Tibial nerve (tissue), 4 donors: Measurements from ENCODE around the gene C8G. TPM values are rescaled to one million over a fixed set of nuclear protein-coding genes. Genes with fewer than 3 reads are reported as not detected.

Experiments used
- DNase-seq, 2 donors: peaks; one replicate each; pipeline ENCODE4 v3.0.0-alpha.2; 2019; ENCODE audit warnings: low spot score in 2 of 2
- H3K27ac ChIP-seq, 4 donors: fragments of 200-600 bp; sonication (generic) in 3 of 4; one replicate each; pipeline ENCODE4 v1.5.1; 2017 to 2019; ENCODE audit warnings: mild to moderate bottlenecking in 1 of 4
- H3K27me3 ChIP-seq, 2 donors: fragments of 200-600 bp; sonication (generic) in 1 of 2; one replicate each; pipeline versions ENCODE4 v1.5.1 to v1.6.0; 2017 to 2019
- H3K36me3 ChIP-seq, 3 donors: fragments of 200-600 bp; sonication (generic); one replicate each; pipeline ENCODE4 v1.5.1; 2018 to 2019
- H3K4me1 ChIP-seq, 4 donors: fragments of 200-600 bp; sonication (generic) in 3 of 4; one replicate each; pipeline ENCODE4 v1.5.1; 2017 to 2019
- H3K4me3 ChIP-seq, 4 donors: fragments of 200-600 bp; sonication (generic) in 3 of 4; one replicate each; pipeline ENCODE4 v1.5.1; 2017 to 2019; ENCODE audit warnings: mild to moderate bottlenecking in 1 of 4, moderate library complexity in 1 of 4
- H3K9me3 ChIP-seq, 4 donors: fragments of 200-600 bp; sonication (generic) in 3 of 4; one replicate each; pipeline ENCODE4 v1.5.1; 2017 to 2019
- EP300 ChIP-seq, 2 donors: sonication (generic); formaldehyde crosslinking; IDR thresholded peaks; one replicate each; pipeline ENCODE4 v1.6.1; 2017; ENCODE audit warnings: antibody characterized with exemption in 2 of 2, mild to moderate bottlenecking in 1 of 2
- POLR2A ChIP-seq, 2 donors: fragments of 450-650 bp; IDR thresholded peaks; one replicate each; pipeline ENCODE4 v1.6.1; 2017; ENCODE audit warnings: antibody characterized with exemption in 2 of 2, mild to moderate bottlenecking in 2 of 2, moderate library complexity in 2 of 2
- WGBS, 2 donors: methylation state at CpG; one replicate each; pipeline ENCODE4 v1.1.5; 2018; 5-methylcytosine and 5-hydroxymethylcytosine counted together
- total RNA-seq, 4 donors: library from RNA; depleted of rRNA; stranded (reverse); fragments of >200 nt; gene quantifications; one replicate each; pipeline ENCODE4 v1.1.0, GENCODE V29; 2016
- TF ChIP-seq, protein P1 (sequence below), 5 experiments: fragments of 200-600 bp in 3 of 5; fragments of 450-650 bp in 2 of 5; sonication (generic) in 3 of 5; IDR thresholded peaks; one replicate each; pipeline ENCODE4 v1.5.1; 2016 to 2019; ENCODE audit warnings: antibody characterized with exemption in 5 of 5, mild to moderate bottlenecking in 3 of 5, moderate library complexity in 2 of 5

Gene C8G
- 1 to 10 TPM in 2 of 4 donors, not detected in 2; 3.3 to 5.1 TPM for total RNA-seq

DNA sequence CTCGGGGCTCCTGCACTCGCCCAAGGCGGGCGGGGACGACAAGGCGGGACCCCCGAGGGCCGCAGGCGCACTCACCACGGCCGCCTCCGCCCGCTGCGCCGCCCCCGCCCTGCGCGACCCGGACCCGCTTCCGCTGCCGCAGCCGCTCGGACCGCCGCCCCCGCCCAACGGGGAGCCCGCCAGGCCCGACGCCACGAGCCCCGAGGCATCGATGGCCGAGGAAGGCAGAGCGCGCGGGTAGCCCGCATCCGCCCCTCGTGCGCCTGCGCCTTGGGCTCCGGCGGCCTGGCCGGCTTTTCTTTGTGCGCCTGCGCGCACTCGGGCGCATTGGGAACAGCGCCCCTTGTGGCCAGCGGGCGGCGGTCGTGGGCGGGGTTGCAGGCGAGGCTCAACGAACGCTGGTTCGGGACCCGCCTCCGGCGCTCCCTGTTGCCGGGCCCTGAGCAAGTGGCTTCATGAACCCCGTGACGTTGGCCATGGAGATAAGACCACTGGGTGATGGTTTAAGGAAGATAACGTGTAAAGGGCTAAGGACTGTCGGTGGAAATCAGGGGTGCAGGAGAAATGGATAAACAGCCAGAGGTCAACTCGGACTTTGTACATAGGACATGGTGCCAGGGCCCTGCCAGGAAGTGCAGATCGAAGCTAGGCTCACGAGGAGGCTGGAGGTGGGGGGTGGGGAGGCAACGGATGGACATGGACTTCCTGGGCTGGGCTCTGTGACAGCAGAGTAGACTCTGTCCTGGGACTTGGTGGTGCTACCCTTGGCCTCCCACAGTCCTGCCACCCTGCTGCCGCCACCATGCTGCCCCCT lies at the start of gene C8G, which contains the start of gene FBXW5:
Gene C8G (plus strand): TSS at position 725 of the 814 bp plus-strand sequence. CDS start 78 bp downstream, at position 803.
Gene FBXW5 (minus strand): TSS at position 220 of the 814 bp plus-strand sequence. CDS start 655 bp downstream, outside the sequence.
- H3K27ac ChIP-seq, result peak within 1 kb of the TSS; percentile 78 to 91 (median 86)
- 8 to 11% methylated on average over 32 to 45 of the region's 74 CpGs for WGBS, 2 donors
- peaks cover 4 to 37% (median 29%) of the 10 kb centered on the region in 3 donors for H3K36me3 ChIP-seq
- H3K27me3 ChIP-seq, result no peaks in the 10 kb centered on the region
- peak; percentile 69 to 71 for TF ChIP-seq EP300 (IDR thresholded peaks at IDR 0.05)
- TF ChIP-seq POLR2A (IDR thresholded peaks at IDR 0.05), result peak in 1 of 2 donors; percentile 76
- TF ChIP-seq, protein P1, sequence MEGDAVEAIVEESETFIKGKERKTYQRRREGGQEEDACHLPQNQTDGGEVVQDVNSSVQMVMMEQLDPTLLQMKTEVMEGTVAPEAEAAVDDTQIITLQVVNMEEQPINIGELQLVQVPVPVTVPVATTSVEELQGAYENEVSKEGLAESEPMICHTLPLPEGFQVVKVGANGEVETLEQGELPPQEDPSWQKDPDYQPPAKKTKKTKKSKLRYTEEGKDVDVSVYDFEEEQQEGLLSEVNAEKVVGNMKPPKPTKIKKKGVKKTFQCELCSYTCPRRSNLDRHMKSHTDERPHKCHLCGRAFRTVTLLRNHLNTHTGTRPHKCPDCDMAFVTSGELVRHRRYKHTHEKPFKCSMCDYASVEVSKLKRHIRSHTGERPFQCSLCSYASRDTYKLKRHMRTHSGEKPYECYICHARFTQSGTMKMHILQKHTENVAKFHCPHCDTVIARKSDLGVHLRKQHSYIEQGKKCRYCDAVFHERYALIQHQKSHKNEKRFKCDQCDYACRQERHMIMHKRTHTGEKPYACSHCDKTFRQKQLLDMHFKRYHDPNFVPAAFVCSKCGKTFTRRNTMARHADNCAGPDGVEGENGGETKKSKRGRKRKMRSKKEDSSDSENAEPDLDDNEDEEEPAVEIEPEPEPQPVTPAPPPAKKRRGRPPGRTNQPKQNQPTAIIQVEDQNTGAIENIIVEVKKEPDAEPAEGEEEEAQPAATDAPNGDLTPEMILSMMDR (IDR thresholded peaks at IDR 0.05), result peak; percentile 99 to 100 (median 99)
- peaks cover 0 to 78% (median 41%) of the 10 kb centered on the region in 4 donors for H3K4me1 ChIP-seq
- DNase-seq, result peak; percentile 76 to 83
- H3K4me3 ChIP-seq, result peak within 1 kb of the TSS; percentile 66 to 97 (median 92)
- no peaks in the 10 kb centered on the region for H3K9me3 ChIP-seq

DNA sequence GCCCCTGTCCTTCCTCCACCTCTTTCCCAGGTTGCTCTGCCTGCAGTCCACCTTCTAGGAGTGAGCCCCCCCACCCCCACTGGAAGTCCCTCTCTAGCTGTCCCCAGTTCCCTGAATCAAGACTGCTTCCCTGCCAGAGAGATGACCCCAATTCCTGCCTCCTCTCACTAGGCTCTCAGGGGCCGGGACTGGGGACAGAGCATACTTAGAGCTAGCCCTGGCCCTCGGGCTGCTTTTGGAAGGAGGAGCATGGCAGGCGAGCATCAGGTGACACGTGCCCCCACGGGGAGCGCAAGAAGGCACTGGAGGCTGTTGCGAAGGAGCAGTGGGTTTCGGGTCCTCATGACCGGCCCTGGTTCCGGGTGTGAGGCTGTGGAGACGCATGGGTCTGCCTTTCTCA lies 49.0 kb upstream of the C8G start:
- WGBS, 2 donors, result 81 to 83% methylated on average over 11 of the region's 11 CpGs
- Histone ChIP-seq H3K36me3 (peaks cover 0 to 43% (median 0%) of the 10 kb centered on the region in 3 donors), H3K9me3 (no peaks in the 10 kb centered on the region), H3K27me3 (no peaks in the 10 kb centered on the region), H3K27ac (no peak overlapping the region), H3K4me1 (peaks cover 0 to 5% (median 1%) of the 10 kb centered on the region in 4 donors), H3K4me3 (no peak overlapping the region)
- no peak for DNase-seq
- TF ChIP-seq EP300 (IDR thresholded peaks at IDR 0.05), result no peak
- TF ChIP-seq, protein P1 (IDR thresholded peaks at IDR 0.05), result no peak
- no peak for TF ChIP-seq POLR2A (IDR thresholded peaks at IDR 0.05)

DNA sequence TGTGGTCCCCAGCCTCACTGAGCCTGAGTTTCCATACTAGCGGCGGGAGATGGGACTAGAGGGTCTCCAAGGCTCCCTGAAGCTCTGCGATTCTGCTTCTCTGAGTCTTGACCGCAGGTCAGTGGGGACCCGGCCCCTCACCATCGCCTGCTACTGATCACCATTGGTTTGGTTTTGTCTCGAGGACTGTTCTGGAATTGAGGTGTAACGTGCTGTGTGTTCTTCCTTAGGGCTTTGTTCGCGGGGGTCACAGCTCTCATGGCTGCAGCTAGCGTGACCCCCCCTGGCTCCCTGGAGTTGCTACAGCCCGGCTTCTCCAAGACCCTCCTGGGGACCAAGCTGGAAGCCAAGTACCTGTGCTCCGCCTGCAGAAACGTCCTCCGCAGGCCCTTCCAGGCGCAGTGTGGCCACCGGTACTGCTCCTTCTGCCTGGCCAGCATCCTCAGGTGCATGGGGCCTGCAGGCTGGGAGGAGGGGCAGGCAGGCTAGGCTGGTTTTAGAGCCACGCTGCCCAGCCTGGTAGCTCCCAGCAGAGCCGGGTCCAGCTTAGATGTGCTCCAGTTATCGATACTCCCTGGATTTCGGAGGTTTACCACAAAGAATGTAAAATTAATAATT lies 46.5 kb upstream of the C8G start:
- 94% methylated on average over 18 to 21 of the region's 21 CpGs for WGBS, 2 donors
- peaks cover 0 to 28% (median 24%) of the 10 kb centered on the region in 4 donors for H3K4me1 ChIP-seq
- no peak overlapping the region for H3K4me3 ChIP-seq
- H3K27ac ChIP-seq, result no peak overlapping the region
- TF ChIP-seq, protein P1 (IDR thresholded peaks at IDR 0.05), result no peak
- TF ChIP-seq POLR2A (IDR thresholded peaks at IDR 0.05) (no peak), EP300 (IDR thresholded peaks at IDR 0.05) (no peak)
- H3K27me3 ChIP-seq, result no peaks in the 10 kb centered on the region
- H3K9me3 ChIP-seq, result no peaks in the 10 kb centered on the region
- no peak for DNase-seq
- peaks cover 0 to 41% (median 0%) of the 10 kb centered on the region in 3 donors for H3K36me3 ChIP-seq

DNA sequence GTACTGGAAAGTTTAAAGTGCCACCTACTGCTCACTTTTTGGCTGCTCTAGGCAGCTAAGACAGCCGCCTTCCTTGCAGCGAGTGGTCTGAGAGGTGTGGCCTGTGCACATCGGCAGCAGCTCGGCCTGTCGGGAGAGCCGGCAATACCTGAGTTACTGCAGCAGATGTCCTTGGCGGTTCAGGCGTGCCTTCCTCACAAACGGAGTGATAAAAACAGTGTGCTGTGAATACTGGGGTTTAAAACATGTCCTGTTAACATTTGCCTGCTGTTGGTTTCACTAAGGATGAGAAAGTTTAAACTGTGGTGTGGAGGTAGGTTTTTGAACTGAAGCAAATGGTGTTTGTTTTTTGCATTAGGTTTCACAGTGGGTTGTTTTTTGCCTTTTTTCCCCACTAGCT lies 45.8 kb upstream of the C8G start:
- H3K36me3 ChIP-seq, result peaks cover 0 to 40% (median 0%) of the 10 kb centered on the region in 3 donors
- no peaks in the 10 kb centered on the region for H3K9me3 ChIP-seq
- 62 to 75% methylated on average over 9 of the region's 9 CpGs for WGBS, 2 donors
- no peak overlapping the region for H3K27ac ChIP-seq
- peaks cover 0 to 32% (median 27%) of the 10 kb centered on the region in 4 donors for H3K4me1 ChIP-seq
- no peak for DNase-seq
- H3K27me3 ChIP-seq, result no peaks in the 10 kb centered on the region
- TF ChIP-seq POLR2A (IDR thresholded peaks at IDR 0.05) (no peak), EP300 (IDR thresholded peaks at IDR 0.05) (no peak)
- TF ChIP-seq, protein P1 (IDR thresholded peaks at IDR 0.05), result no peak
- H3K4me3 ChIP-seq, result no peak overlapping the region
